GM19455 (cell line): ENCODE measurements around the gene MAP1S.

ENCODE experiments used
- ATAC-seq: cut with Tn5 transposase; IDR thresholded peaks from one replicate; pipeline ENCODE4 v1.9.1; 2021; ENCODE audit not compliant: unreplicated experiment

Gene MAP1S

DNA sequence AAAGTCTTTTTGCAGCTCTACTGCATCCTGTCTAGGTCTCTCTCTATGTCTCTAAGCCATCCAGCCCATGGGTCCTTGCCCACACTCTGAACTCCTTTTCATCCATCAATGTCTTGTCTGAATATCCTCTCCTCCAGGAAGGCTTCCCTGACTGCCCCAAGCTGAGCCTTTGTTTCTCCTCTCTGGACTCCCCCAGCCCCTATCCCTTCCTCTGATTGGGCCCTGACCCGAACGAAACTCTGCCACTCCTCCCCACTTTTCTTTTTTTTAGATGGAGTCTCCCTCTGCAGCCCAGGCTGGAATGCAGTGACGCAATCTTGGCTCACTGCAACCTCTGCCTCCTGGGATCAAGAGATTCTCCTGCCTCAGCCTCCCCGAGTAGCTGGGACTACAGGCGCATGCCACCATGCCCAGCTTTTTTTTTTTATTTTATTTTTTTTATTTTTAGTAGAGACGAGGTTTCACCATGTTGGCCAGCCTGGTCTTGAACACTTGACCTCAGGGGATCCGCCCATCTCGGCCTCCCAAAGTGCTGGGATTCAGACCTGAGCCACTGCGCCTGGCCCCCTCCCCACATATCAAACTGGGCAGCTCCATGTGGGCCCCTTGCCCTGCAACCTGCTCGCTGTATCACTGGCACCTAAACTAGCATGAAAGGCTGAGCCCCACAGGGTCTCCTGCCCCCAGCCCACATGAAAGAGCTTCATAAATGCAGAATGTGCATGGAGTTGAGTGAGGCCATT is 30.3 kb upstream of the MAP1S start:
- no peak for ATAC-seq

DNA sequence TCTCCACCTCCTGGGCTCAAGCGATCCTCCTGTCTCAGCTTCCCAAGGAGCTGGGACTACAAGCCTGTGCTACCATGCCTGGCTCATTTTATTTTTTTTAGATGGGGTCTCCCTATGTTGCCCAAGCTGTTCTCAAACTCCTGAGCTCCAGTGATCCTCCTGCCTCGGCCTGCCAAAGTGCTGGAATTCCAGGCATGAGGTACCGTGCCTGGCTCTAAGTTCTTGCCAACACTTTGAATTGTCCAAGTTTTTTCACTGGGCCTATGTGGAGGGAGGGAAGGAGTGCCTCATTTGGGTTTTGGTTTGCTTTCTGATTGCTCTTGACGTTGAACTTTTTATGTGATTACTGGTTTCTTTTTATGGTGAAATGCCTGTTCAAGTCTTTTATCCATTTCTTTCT is 26.7 kb upstream of the MAP1S start:
- ATAC-seq: no peak

DNA sequence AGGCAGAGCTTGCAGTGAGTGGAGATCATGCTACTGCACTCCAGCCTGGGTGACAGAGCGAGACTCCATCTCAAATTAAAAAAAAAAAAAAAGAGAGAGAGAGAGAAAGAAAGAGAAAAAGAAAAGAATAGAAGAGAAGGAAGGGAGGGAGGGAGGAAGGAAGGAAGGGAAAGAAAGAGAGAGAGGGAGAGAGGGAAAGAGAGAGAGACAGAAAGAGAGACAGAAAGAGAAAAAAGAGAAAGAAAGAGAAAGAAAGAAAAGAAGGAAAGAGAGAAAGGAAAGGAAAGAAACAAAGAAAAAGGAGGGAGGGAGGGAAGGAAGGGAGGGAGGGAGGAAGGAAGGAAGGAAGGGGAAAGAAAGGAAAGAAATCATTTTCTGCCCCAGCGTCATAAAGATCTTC is 24.1 kb upstream of the MAP1S start:
- no peak for ATAC-seq

DNA sequence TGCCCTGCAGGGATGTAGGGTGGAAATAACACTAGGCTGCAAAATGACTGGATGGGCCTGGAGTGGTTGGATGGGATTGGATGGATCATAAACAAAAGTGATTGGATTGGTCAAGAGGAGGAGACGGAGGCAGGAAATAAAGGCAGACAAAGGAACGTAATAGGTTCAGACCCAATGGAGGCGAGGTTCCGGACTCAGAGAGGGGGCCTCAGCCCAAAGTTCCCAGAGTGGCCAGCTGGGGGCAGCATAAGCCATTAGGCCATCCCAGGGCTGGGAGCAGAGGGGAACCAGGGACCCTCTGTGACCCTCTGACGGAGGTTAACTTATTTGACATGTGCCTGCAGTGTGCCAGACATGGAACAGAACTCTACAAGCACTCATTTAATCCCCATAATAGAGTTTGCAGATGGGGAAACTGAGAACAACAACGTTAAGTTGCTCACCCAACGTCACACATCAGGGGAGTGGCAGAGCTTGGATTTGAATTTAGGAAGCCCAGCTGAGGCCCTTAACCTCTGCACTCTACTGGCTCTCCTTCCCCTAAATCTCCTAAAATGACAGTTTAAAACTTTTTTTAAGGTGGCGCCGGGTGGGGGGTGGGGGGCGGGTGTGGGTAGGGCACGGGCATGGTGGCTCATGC is 15.3 kb upstream of the MAP1S start:
- no peak for ATAC-seq

GRCh38 chr19:17706750-17707181 is 12.5 kb upstream of the MAP1S start:
- ATAC-seq: no peak

DNA sequence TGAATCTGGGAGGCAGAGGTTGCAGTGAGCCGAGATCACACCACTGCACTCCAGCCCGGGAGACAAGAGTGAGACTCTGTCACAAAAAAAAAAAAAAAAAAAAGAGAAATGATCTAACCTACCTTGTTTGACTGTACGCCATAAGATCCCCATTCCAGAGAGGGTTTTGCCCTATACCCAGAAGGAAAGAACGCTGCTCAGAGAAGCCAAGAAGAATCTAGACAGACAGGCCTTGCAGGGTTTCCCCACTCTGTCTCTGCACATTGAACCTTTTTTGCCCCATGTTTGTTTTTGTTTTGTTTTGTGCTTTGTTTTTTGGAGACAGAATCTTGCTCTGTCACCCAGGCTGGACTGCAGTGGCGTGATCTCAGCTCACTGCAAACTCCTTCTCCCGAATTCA is 7.4 kb upstream of the MAP1S start:
- ATAC-seq: no peak

GRCh38 chr19:17716309-17716929 is 2.9 kb upstream of the MAP1S start:
- no peak for ATAC-seq

GRCh38 chr19:17718550-17718946 is 732 bp upstream of the MAP1S start:
- ATAC-seq: no peak

- peak; percentile 17 for ATAC-seq
These were observed 585 bp downstream of the MAP1S start for GRCh38 chr19:17719730-17720400.

GRCh38 chr19:17720440-17720839 is 1.2 kb downstream of the MAP1S start:
- ATAC-seq: no peak

- ATAC-seq: no peak
These were observed 1.9 kb downstream of the MAP1S start for GRCh38 chr19:17721111-17721628.

- ATAC-seq: no peak
These were observed 2.5 kb downstream of the MAP1S start for GRCh38 chr19:17721821-17722220.

DNA sequence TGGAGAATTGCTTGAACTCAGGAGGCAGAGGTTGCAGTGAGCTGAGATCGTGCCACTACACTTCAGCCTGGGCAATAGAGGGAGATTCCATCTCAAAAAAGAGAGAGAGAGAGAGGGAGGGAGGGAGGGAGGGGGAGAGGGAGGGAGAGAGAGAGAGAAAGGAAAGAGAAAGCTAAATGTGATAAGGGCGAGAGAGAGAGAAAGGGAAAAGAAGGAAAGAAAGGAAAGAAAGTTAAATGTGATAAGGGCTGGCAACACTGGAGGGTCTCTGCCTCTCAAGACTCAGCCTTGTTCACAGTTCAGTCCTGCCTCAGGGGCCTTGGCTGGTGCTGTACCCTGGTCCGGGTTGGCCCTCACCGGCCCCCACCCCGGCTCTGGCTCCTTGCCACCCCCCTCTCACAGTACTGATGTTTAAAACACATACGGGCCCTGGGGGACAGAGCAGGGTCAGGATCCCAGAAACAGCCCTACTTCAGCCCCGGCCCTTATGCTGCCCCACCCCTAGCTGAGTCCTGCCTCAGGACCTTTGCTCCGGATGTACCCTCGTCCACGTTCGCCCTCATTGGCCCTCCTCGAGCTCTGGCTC is 3.5 kb downstream of the MAP1S start:
- no peak for ATAC-seq

- ATAC-seq: no peak
These were observed 5.4 kb downstream of the MAP1S start for GRCh38 chr19:17724655-17725054.

DNA sequence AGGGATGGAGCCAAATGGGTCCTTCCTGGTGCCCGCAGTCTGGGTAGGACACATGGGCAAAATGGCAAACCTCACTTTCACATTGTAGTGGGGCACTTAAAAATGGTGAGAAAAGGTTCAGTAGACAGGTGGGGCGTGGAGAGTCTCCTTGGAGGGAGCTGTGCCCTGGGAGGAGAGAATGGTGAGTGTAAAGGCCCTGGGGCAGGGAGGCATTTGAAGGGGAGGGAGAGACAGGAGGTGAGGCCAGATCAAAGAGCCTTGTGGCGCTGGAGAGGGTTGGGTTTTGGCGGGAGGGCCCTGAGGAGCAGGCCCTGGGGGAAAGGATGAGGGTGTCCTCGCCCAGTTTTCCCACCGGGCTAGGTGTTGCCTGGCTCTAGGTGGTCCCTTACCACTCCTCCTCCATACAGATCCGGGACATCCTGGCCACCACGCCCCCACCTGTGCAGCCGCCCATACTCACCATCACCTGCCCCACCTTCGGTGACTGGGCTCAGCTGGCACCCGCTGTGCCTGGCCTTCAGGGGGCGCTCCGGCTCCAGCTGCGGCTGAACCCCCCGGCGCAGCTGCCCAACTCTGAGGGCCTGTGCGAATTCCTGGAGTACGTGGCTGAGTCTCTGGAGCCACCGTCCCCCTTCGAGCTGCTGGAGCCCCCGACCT is 6.3 kb downstream of the MAP1S start:
- ATAC-seq: no peak

GRCh38 chr19:17726136-17726741 is 7.0 kb downstream of the MAP1S start:
- ATAC-seq: no peak

DNA sequence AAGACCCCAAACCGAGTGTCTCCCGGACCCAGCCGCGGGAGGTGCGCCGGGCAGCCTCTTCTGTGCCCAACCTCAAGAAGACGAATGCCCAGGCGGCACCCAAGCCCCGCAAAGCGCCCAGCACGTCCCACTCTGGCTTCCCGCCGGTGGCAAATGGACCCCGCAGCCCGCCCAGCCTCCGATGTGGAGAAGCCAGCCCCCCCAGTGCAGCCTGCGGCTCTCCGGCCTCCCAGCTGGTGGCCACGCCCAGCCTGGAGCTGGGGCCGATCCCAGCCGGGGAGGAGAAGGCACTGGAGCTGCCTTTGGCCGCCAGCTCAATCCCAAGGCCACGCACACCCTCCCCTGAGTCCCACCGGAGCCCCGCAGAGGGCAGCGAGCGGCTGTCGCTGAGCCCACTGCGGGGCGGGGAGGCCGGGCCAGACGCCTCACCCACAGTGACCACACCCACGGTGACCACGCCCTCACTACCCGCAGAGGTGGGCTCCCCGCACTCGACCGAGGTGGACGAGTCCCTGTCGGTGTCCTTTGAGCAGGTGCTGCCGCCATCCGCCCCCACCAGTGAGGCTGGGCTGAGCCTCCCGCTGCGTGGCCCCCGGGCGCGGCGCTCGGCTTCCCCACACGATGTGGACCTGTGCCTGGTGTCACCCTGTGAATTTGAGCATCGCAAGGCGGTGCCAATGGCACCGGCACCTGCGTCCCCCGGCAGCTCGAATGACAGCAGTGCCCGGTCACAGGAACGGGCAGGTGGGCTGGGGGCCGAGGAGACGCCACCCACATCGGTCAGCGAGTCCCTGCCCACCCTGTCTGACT is 7.9 kb downstream of the MAP1S start:
- no peak for ATAC-seq

DNA sequence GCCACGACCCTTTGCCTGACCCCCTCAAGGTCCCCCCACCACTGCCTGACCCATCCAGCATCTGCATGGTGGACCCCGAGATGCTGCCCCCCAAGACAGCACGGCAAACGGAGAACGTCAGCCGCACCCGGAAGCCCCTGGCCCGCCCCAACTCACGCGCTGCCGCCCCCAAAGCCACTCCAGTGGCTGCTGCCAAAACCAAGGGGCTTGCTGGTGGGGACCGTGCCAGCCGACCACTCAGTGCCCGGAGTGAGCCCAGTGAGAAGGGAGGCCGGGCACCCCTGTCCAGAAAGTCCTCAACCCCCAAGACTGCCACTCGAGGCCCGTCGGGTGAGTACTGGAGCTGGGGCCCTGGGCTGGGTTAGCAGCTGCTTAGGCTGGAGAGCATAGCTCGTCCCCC is 8.6 kb downstream of the MAP1S start:
- ATAC-seq: no peak

DNA sequence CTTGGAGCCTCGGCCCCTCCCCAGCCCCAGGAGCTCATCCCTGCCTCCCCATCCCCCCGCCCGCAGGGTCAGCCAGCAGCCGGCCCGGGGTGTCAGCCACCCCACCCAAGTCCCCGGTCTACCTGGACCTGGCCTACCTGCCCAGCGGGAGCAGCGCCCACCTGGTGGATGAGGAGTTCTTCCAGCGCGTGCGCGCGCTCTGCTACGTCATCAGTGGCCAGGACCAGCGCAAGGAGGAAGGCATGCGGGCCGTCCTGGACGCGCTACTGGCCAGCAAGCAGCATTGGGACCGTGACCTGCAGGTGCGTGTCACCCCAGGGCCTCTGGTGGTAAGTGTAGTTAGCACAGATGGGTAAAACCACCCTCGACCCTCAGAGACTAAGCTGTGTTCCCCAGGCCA is 13.8 kb downstream of the MAP1S start:
- ATAC-seq: no peak
